ENCODE results near the gene NOMO2. TPM values are rescaled to one million over a fixed set of nuclear protein-coding genes. Genes with fewer than 3 reads are reported as not detected.
A peak's percentile ranks its signal among the peaks of the same experiment; 100 is the strongest.
"Not testable (repeated sequence)": the region's sequence is repeated elsewhere in the genome, so short reads cannot be mapped to it uniquely, and the experiment has no call there.

The NOMO2 gene
- total RNA-seq, 2 donors from 2014 or later: 121 to 157 TPM

- not testable (repeated sequence) for ATAC-seq; H3K27me3 Mint-ChIP-seq; H3K9me3 Mint-ChIP-seq; DNase-seq (ENCODE audit: low spot score); H3K36me3 Mint-ChIP-seq; H3K4me1 Mint-ChIP-seq (ENCODE audit: low read depth in 2 of 2)
- H3K4me3 Mint-ChIP-seq: peak overlapping the region; percentile 75
- H3K27ac Mint-ChIP-seq: peak overlapping the region in 1 of 2 donors; percentile 39
Observed at GRCh38 chr16:18560416-18561220, 1.3 kb downstream of the NOMO2 start.

- not testable (repeated sequence) for H3K4me3 Mint-ChIP-seq; H3K27me3 Mint-ChIP-seq; H3K36me3 Mint-ChIP-seq; H3K4me1 Mint-ChIP-seq (ENCODE audit: low read depth in 2 of 2); ATAC-seq; DNase-seq (ENCODE audit: low spot score); H3K9me3 Mint-ChIP-seq; H3K27ac Mint-ChIP-seq
Observed at GRCh38 chr16:18553671-18554070, 8.2 kb downstream of the NOMO2 start.

DNA sequence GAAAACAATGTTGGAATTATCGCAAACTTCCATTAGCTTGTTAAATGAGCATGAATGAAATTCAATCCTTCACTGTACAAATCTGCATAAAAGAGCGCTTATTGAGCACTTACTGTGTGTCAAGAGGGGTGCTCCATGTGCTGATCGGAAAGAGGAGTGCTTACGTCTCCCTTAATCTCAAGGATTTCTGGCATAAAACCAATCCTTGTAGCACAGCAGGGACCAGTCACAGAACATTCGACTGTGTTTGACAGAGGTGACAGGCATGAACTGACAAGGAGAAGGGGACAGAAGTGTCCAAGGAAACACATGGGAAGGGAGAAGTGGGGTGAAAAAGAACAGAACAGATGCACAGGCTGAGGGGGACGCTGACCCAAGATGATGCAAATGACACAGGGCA lies 14.5 kb downstream of the NOMO2 start:
- H3K36me3 Mint-ChIP-seq; DNase-seq (ENCODE audit: low spot score); ATAC-seq; H3K4me3 Mint-ChIP-seq; H3K9me3 Mint-ChIP-seq; H3K4me1 Mint-ChIP-seq (ENCODE audit: low read depth in 2 of 2); H3K27ac Mint-ChIP-seq; H3K27me3 Mint-ChIP-seq: not testable (repeated sequence)

DNA sequence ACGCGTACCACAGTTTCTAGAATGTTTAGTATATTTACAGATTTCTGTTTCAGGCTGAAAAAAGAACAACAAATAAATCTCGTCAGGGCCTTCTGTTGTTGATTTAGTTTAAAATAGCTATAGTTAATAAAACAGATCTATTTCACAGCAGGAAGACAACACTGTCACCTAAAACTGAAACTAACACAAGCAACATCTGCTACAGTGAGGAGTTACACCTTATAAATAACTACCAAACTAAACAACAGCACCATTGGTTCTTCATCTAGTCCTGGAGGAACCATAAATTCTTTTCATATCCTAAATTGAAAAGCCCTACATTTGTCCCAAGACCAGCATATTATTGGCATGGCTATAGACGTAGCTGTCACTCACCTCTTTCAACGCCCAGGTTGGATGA lies 15.0 kb downstream of the NOMO2 start:
- H3K27ac Mint-ChIP-seq; H3K27me3 Mint-ChIP-seq; DNase-seq (ENCODE audit: low spot score); H3K4me3 Mint-ChIP-seq; H3K4me1 Mint-ChIP-seq (ENCODE audit: low read depth in 2 of 2); ATAC-seq; H3K9me3 Mint-ChIP-seq; H3K36me3 Mint-ChIP-seq: not testable (repeated sequence)

DNA sequence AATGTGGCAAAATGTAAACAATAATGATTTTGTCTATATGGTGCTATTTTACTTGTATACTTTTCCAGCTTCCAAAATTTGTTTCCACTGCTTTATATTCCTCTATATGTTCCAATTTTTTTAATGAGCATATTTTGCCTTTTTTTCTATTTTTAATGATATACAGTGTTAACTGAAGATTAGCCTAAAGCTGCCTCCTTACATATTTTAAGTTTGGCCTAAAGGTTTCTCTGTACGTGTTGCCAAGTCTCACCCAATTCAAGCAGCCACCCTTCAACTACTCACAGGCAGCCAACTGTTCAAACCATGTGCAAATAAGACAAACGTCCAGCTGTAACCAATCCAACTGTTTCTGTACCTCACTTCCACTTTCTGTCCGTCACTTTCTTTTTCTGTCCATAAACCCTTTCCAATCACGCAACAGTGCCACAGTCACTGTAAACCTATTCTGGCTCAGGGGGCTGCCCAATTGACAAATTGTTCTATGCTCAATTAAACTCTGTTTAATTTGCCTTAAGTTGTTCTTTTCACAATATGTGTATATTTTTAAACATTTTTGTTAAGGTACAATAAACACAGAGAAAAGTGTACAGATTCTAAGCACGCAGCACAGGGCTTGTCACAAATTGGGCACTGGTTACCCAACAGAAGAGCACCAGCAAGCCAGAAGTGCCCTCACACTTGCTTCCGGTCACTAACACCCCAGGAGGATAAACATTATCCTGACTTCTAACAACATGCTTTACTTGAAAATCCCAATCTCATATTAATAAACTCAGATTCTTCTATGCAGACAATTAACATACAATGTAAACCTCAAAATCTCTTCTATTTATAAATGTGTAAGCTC lies 17.4 kb downstream of the NOMO2 start:
- ATAC-seq; H3K27ac Mint-ChIP-seq; H3K27me3 Mint-ChIP-seq; DNase-seq (ENCODE audit: low spot score); H3K36me3 Mint-ChIP-seq; H3K4me1 Mint-ChIP-seq (ENCODE audit: low read depth in 2 of 2); H3K9me3 Mint-ChIP-seq; H3K4me3 Mint-ChIP-seq: not testable (repeated sequence)

DNA sequence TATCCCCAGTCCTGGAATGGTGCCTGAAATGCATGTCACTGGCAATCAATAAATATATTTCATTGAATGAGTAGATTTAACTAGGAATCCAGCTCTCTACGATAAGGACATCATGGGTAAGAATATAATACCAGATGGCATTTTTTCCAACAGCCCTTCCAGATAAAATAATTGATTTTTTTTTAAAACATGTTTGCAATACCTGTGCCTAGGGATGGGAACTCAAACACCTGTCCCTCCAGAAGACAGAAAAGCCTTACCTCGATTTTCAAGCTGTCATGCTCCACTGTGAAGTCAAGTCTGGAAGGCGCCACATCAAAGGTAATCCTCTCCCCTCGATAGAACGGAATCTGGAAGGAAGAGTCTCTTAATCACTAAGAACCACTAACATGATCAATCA lies 20.0 kb downstream of the NOMO2 start:
- not testable (repeated sequence) for H3K27ac Mint-ChIP-seq; DNase-seq (ENCODE audit: low spot score); H3K4me1 Mint-ChIP-seq (ENCODE audit: low read depth in 2 of 2); H3K27me3 Mint-ChIP-seq; H3K36me3 Mint-ChIP-seq; ATAC-seq; H3K4me3 Mint-ChIP-seq; H3K9me3 Mint-ChIP-seq

GRCh38 chr16:18537004-18537403 lies 24.9 kb downstream of the NOMO2 start:
- not testable (repeated sequence) for H3K27me3 Mint-ChIP-seq; DNase-seq (ENCODE audit: low spot score); H3K9me3 Mint-ChIP-seq; H3K27ac Mint-ChIP-seq; H3K4me3 Mint-ChIP-seq; H3K4me1 Mint-ChIP-seq (ENCODE audit: low read depth in 2 of 2); H3K36me3 Mint-ChIP-seq
- peak in 1 of 2 donors; percentile 4 for ATAC-seq

GRCh38 chr16:18535519-18536168 lies 26.3 kb downstream of the NOMO2 start:
- not testable (repeated sequence) for H3K4me1 Mint-ChIP-seq (ENCODE audit: low read depth in 2 of 2); DNase-seq (ENCODE audit: low spot score); ATAC-seq; H3K27ac Mint-ChIP-seq; H3K9me3 Mint-ChIP-seq; H3K27me3 Mint-ChIP-seq; H3K4me3 Mint-ChIP-seq; H3K36me3 Mint-ChIP-seq

DNA sequence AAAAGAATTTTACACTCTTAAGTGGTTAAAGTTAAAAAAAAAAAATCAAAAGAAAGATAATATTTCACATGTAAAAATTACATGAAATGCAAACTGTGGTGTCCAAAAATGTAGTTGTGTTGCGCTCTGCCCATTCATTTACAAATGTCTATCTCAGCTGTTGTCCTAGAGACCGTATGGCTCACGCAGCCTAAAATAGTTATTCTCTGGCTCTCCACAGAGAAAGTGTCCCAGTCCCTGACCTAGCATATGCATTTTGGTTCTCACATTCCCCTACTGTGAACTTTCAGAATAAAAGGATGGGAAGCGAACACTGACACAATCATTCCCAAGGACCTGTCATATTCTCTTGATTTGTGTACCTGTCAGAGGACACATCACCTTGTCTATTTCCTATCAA lies 27.6 kb downstream of the NOMO2 start:
- not testable (repeated sequence) for H3K27ac Mint-ChIP-seq; DNase-seq (ENCODE audit: low spot score); H3K4me3 Mint-ChIP-seq; H3K27me3 Mint-ChIP-seq; H3K9me3 Mint-ChIP-seq; ATAC-seq; H3K36me3 Mint-ChIP-seq; H3K4me1 Mint-ChIP-seq (ENCODE audit: low read depth in 2 of 2)

- not testable (repeated sequence) for DNase-seq (ENCODE audit: low spot score); H3K4me3 Mint-ChIP-seq; H3K4me1 Mint-ChIP-seq (ENCODE audit: low read depth in 2 of 2); H3K36me3 Mint-ChIP-seq; H3K27me3 Mint-ChIP-seq; H3K9me3 Mint-ChIP-seq; ATAC-seq; H3K27ac Mint-ChIP-seq
Observed at GRCh38 chr16:18531323-18531722, 30.6 kb downstream of the NOMO2 start.

DNA sequence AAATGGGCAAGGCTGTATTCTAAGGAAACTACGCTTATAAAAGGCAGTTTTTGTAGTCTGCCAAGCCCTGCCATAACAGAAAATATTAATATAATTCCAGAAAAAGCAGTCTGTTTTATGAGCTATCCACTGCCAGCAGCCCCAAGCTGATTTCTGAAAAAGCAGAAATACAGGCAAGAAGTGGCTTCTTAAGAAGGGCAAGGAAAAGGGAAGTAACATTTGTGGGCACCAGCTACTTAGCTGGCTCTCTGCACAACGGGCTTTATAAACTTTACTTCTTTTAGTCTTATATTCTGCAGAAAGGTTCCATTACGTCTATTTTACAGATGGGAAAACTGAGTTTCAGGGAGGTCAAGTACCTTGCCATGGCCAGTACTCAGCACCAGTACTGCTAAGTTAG lies 31.6 kb downstream of the NOMO2 start:
- H3K4me1 Mint-ChIP-seq (ENCODE audit: low read depth in 2 of 2); DNase-seq (ENCODE audit: low spot score); H3K27ac Mint-ChIP-seq; H3K27me3 Mint-ChIP-seq; ATAC-seq; H3K9me3 Mint-ChIP-seq; H3K4me3 Mint-ChIP-seq: not testable (repeated sequence)
- H3K36me3 Mint-ChIP-seq: peaks cover 14% of the 10 kb centered on the region

DNA sequence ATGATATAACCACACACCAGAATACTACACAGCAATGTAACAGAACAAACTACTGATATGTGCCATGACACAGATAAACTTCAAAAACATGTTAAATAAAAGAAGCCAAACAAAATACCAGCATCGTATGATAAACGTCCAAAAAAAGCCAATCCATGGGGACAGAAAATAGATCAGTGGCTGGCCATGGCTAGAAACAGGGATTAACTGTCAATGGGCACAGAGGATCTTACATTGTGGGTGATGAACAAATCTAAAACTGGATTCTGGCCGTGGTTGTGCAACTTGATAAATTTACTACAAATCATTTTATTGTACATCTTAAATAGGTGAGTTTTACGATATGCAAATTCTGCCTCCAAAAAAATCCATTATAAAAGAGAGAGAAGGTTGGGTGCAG lies 35.4 kb downstream of the NOMO2 start:
- not testable (repeated sequence) for H3K4me1 Mint-ChIP-seq (ENCODE audit: low read depth in 2 of 2); H3K9me3 Mint-ChIP-seq; H3K27me3 Mint-ChIP-seq; H3K27ac Mint-ChIP-seq; ATAC-seq; DNase-seq (ENCODE audit: low spot score); H3K4me3 Mint-ChIP-seq
- peaks cover 14% of the 10 kb centered on the region for H3K36me3 Mint-ChIP-seq

DNA sequence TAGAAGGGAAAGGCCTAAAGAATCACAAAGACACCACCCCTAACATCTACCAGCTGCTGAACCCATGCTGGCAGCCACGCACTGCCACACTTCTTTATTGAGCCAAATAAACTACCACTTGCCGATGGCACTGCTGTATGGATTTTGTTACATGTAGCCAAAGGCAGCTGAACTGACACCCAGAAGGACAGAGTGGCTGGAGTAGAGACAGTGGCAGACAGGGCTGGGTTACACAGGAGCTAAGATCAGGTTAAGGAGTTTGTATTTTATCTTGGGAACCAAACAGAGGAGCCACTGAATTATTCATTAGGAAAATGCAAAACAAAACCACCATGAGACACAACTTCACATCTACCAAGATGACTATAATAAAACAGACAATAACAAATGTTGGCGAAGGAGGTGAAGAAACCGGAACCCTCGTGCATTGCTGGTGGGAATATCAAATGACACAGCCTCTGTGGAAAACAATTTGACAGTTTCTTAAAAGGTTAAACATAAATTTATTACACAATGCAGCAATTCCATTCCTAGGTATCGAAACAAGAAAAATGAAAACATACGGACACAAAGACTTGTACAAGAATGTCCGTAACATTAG lies 35.9 kb downstream of the NOMO2 start:
- peaks cover 14% of the 10 kb centered on the region for H3K36me3 Mint-ChIP-seq
- ATAC-seq; DNase-seq (ENCODE audit: low spot score); H3K27me3 Mint-ChIP-seq; H3K9me3 Mint-ChIP-seq; H3K4me1 Mint-ChIP-seq (ENCODE audit: low read depth in 2 of 2); H3K4me3 Mint-ChIP-seq; H3K27ac Mint-ChIP-seq: not testable (repeated sequence)

GRCh38 chr16:18522637-18523036 lies 39.3 kb downstream of the NOMO2 start:
- H3K36me3 Mint-ChIP-seq; H3K9me3 Mint-ChIP-seq; H3K27ac Mint-ChIP-seq; DNase-seq (ENCODE audit: low spot score); H3K4me1 Mint-ChIP-seq (ENCODE audit: low read depth in 2 of 2); H3K4me3 Mint-ChIP-seq; H3K27me3 Mint-ChIP-seq; ATAC-seq: not testable (repeated sequence)

Data from natural killer cell treated with Interleukin-12 subunit alpha and Interleukin-12 subunit beta and Interleukin-15 and Interleukin-18, amount 100 ng/mL, for 72 hours (primary cell).